HL-60 (cell line): Measurements from ENCODE around the gene TM9SF1.
A peak's percentile ranks its signal among the peaks of the same experiment; 100 is the strongest.

ENCODE experiments used
- DNase-seq, 2 experiments: peaks; one replicate each; pipeline ENCODE4 v3.0.0-alpha.2; 2010 to 2020; ENCODE audit warnings: low read depth in 1 of 2, low spot score in 1 of 2
- H3K27ac ChIP-seq: fragments of 250-450 bp; sonication (Bioruptor Pico); replicated peaks from 2 replicates; pipeline ENCODE4 v1.5.1; 2020; ENCODE audit warnings: mild to moderate bottlenecking, moderate library complexity
- H3K27me3 ChIP-seq: fragments of 250-450 bp; sonication (Bioruptor Pico); 2 replicates; pipeline ENCODE4 v1.5.1; 2021; ENCODE audit warnings: mild to moderate bottlenecking, moderate library complexity; ENCODE audit not compliant: insufficient read depth, poor library complexity, severe bottlenecking
- H3K4me3 ChIP-seq: replicated peaks from 2 replicates; pipeline ENCODE4 v1.5.1; 2011; ENCODE audit warnings: mild to moderate bottlenecking, control low read depth, low read length; ENCODE audit not compliant: insufficient read depth
- CTCF ChIP-seq: IDR thresholded peaks from one replicate; pipeline ENCODE4 v1.5.1; 2011; ENCODE audit warnings: low read length, control low read depth, inconsistent platforms; ENCODE audit not compliant: insufficient read depth
- GABPA ChIP-seq: IDR thresholded peaks from 2 replicates; pipeline ENCODE4 v1.6.1; 2012; ENCODE audit warnings: low read depth
- POLR2AphosphoS5 ChIP-seq: IDR thresholded peaks from 2 replicates; pipeline ENCODE4 v1.6.1; 2012; ENCODE audit warnings: low read depth
- REST ChIP-seq: IDR thresholded peaks from 2 replicates; pipeline ENCODE4 v1.6.1; 2012; ENCODE audit warnings: low read depth; ENCODE audit not compliant: insufficient replicate concordance
- SPI1 ChIP-seq: IDR thresholded peaks from 2 replicates; pipeline ENCODE4 v1.6.1; 2012; ENCODE audit warnings: low read depth, mild to moderate bottlenecking, borderline replicate concordance

TM9SF1 gene

GRCh38 chr14:24172261-24172860 is 22.9 kb downstream of the TM9SF1 start:
- Histone ChIP-seq H3K27ac (no peak overlapping the region), H3K27me3 (no peaks in the 10 kb centered on the region), H3K4me3 (no peak overlapping the region)
- DNase-seq = no peak
- TF ChIP-seq POLR2AphosphoS5 (no peak), REST (no peak), CTCF (no peak), GABPA (no peak), SPI1 (no peak)

- Histone ChIP-seq H3K4me3 (no peak within 1 kb of the TSS), H3K27ac (no peak within 1 kb of the TSS), H3K27me3 (no peaks in the 10 kb centered on the region)
- no peak for TF ChIP-seq CTCF
- TF ChIP-seq POLR2AphosphoS5 = no peak
- TF ChIP-seq REST = no peak
- no peak for TF ChIP-seq GABPA
- TF ChIP-seq SPI1 = no peak
- DNase-seq = no peak
Observed at GRCh38 chr14:24171422-24172260, 23.6 kb downstream of the TM9SF1 start, which contains the start of gene REC8. Gene REC8 (plus strand): TSS chr14:24172080. CDS start chr14:24172553, 473 bp downstream.

- H3K4me3 ChIP-seq = no peak overlapping the region
- peak overlapping the region; percentile 34 for H3K27ac ChIP-seq
- DNase-seq = peak in 1 of 2 experiments; percentile 56
- H3K27me3 ChIP-seq = no peaks in the 10 kb centered on the region
- no peak for TF ChIP-seq POLR2AphosphoS5
- no peak for TF ChIP-seq GABPA
- TF ChIP-seq CTCF = no peak
- TF ChIP-seq SPI1 = no peak
- TF ChIP-seq REST = no peak
Observed at GRCh38 chr14:24167469-24168114, 27.6 kb downstream of the TM9SF1 start.
